ENCODE data around the gene CFAP107. TPM values are rescaled to one million over a fixed set of nuclear protein-coding genes. Genes with fewer than 3 reads are reported as not detected.

The CFAP107 gene
- polyA plus RNA-seq, 1 donor (not counting 4 experiments of a cell fraction or from before 2014, with no cell fraction given): not detected

- Histone ChIP-seq H3K9me1 (ENCODE audit: control insufficient read depth, extremely low read depth, insufficient read depth, low read length) (no peaks in the 10 kb centered on the region), H4K20me1 (ENCODE audit: control insufficient read depth, extremely low read depth, insufficient read depth, low read length) (no peaks in the 10 kb centered on the region), H3K4me3 (ENCODE audit: control insufficient read depth in 2 of 3, extremely low read depth in 1 of 3, insufficient read depth in 2 of 3, low read depth in 1 of 3, low read length in 3 of 3) (no peak overlapping the region), H3K27me3 (ENCODE audit: control insufficient read depth, extremely low read depth, insufficient read depth, low read length) (no peaks in the 10 kb centered on the region), H3K9ac (ENCODE audit: control insufficient read depth, extremely low read depth, insufficient read depth, low read length) (no peak overlapping the region), H3K4me2 (ENCODE audit: control insufficient read depth, extremely low read depth, insufficient read depth, low read depth, low read length) (no peak overlapping the region), H2AFZ (ENCODE audit: control insufficient read depth, low read length) (no peak overlapping the region), H3K79me2 (ENCODE audit: control insufficient read depth, insufficient read depth, low read length) (no peaks in the 10 kb centered on the region), H3K36me3 (ENCODE audit: control insufficient read depth in 2 of 2, extremely low read depth in 1 of 2, insufficient read depth in 2 of 2, low read length in 2 of 2) (no peaks in the 10 kb centered on the region), H3K4me1 (ENCODE audit: control insufficient read depth, extremely low read depth, insufficient read depth, low read length) (no peaks in the 10 kb centered on the region), H3K27ac (ENCODE audit: control insufficient read depth, insufficient read depth, low read length) (no peak overlapping the region), H3K9me3 (ENCODE audit: control insufficient read depth, low read depth, low read length) (no peaks in the 10 kb centered on the region)
- no peak for TF ChIP-seq EZH2 (IDR thresholded peaks at IDR 0.05; ENCODE audit: low read length)
- TF ChIP-seq CTCF (optimal IDR thresholded peaks at IDR 0.05 in 1 of 3, IDR thresholded peaks at IDR 0.05 in 1 of 3, conservative IDR thresholded peaks at IDR 0.05 in 1 of 3; ENCODE audit: extremely low read depth in 1 of 3, insufficient read depth in 2 of 3, low read length in 3 of 3): no peak
- dilution Hi-C loops (cut with MboI; ENCODE audit: extremely low pct_ligation_motif_present, low sequenced_read_pairs): no loop called here
- DNase-seq (ENCODE audit: low read depth, low spot score) (no peak), FAIRE-seq (no peak)
These were observed 16.8 kb downstream of the CFAP107 start for GRCh38 chr1:12762766-12763165.

DNA sequence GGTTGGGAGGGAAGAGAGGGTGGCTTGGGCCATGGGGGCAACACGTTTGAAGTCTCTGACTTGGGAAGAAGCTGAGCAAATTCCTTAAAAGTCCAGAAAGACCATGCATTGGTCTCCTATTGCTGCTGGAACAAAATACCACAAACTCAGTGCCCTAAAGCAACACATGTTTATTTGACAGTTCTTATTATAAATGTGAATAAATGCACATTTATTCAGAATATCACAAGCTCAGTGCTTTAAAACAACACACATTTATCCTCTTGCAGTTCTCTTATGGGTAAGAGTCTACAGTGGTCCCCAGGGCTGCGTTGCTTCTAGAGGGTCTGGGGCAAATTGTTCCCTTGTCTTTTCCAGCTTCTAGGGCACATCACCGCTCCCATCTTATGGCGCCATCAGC lies 17.5 kb downstream of the CFAP107 start:
- H3K4me3 ChIP-seq (ENCODE audit: control insufficient read depth in 2 of 3, extremely low read depth in 1 of 3, insufficient read depth in 2 of 3, low read depth in 1 of 3, low read length in 3 of 3): no peak overlapping the region
- FAIRE-seq: no peak
- no peak overlapping the region for H2AFZ ChIP-seq (ENCODE audit: control insufficient read depth, low read length)
- no peak overlapping the region for H3K9ac ChIP-seq (ENCODE audit: control insufficient read depth, extremely low read depth, insufficient read depth, low read length)
- no peak for DNase-seq (ENCODE audit: low read depth, low spot score)
- H3K4me1 ChIP-seq (ENCODE audit: control insufficient read depth, extremely low read depth, insufficient read depth, low read length): no peaks in the 10 kb centered on the region
- TF ChIP-seq CTCF (optimal IDR thresholded peaks at IDR 0.05 in 1 of 3, IDR thresholded peaks at IDR 0.05 in 1 of 3, conservative IDR thresholded peaks at IDR 0.05 in 1 of 3; ENCODE audit: extremely low read depth in 1 of 3, insufficient read depth in 2 of 3, low read length in 3 of 3): no peak
- no peak for TF ChIP-seq EZH2 (IDR thresholded peaks at IDR 0.05; ENCODE audit: low read length)
- no peaks in the 10 kb centered on the region for H3K27me3 ChIP-seq (ENCODE audit: control insufficient read depth, extremely low read depth, insufficient read depth, low read length)
- H3K36me3 ChIP-seq (ENCODE audit: control insufficient read depth in 2 of 2, extremely low read depth in 1 of 2, insufficient read depth in 2 of 2, low read length in 2 of 2): no peaks in the 10 kb centered on the region
- H3K9me3 ChIP-seq (ENCODE audit: control insufficient read depth, low read depth, low read length): no peaks in the 10 kb centered on the region
- no peak overlapping the region for H3K27ac ChIP-seq (ENCODE audit: control insufficient read depth, insufficient read depth, low read length)
- no peaks in the 10 kb centered on the region for H3K79me2 ChIP-seq (ENCODE audit: control insufficient read depth, insufficient read depth, low read length)
- dilution Hi-C loops (cut with MboI; ENCODE audit: extremely low pct_ligation_motif_present, low sequenced_read_pairs): no loop called here
- no peak overlapping the region for H3K4me2 ChIP-seq (ENCODE audit: control insufficient read depth, extremely low read depth, insufficient read depth, low read depth, low read length)
- no peaks in the 10 kb centered on the region for H4K20me1 ChIP-seq (ENCODE audit: control insufficient read depth, extremely low read depth, insufficient read depth, low read length)
- no peaks in the 10 kb centered on the region for H3K9me1 ChIP-seq (ENCODE audit: control insufficient read depth, extremely low read depth, insufficient read depth, low read length)
